Measurements from ENCODE around the gene COMMD8.

Gene COMMD8

GRCh38 chr4:47471064-47471463 is 7.6 kb upstream of the COMMD8 start:
- TF ChIP-seq REST (IDR thresholded peaks at IDR 0.05; ENCODE audit: insufficient read depth in 1 of 2, low read depth in 2 of 2, low read length in 2 of 2) = no peak
- TF ChIP-seq POLR2AphosphoS5 (IDR thresholded peaks at IDR 0.05; ENCODE audit: low read depth, low read length) = no peak
- TF ChIP-seq FOXP2 (optimal IDR thresholded peaks at IDR 0.05; ENCODE audit: borderline replicate concordance, extremely low read depth, extremely low read length, insufficient read depth) = no peak
- TF ChIP-seq TAF1 (IDR thresholded peaks at IDR 0.05; ENCODE audit: borderline replicate concordance, insufficient read depth, low read length) = no peak
- TF ChIP-seq SIN3A (IDR thresholded peaks at IDR 0.05; ENCODE audit: borderline replicate concordance, insufficient read depth, low read length) = no peak

- TF ChIP-seq FOXP2 (optimal IDR thresholded peaks at IDR 0.05; ENCODE audit: borderline replicate concordance, extremely low read depth, extremely low read length, insufficient read depth) (no peak), SIN3A (IDR thresholded peaks at IDR 0.05; ENCODE audit: borderline replicate concordance, insufficient read depth, low read length) (no peak), REST (IDR thresholded peaks at IDR 0.05; ENCODE audit: insufficient read depth in 1 of 2, low read depth in 2 of 2, low read length in 2 of 2) (no peak), TAF1 (IDR thresholded peaks at IDR 0.05; ENCODE audit: borderline replicate concordance, insufficient read depth, low read length) (no peak), POLR2AphosphoS5 (IDR thresholded peaks at IDR 0.05; ENCODE audit: low read depth, low read length) (no peak)
Observed at GRCh38 chr4:47469951-47470350, 6.4 kb upstream of the COMMD8 start.

GRCh38 chr4:47468706-47469365 is 5.3 kb upstream of the COMMD8 start:
- TF ChIP-seq SIN3A (IDR thresholded peaks at IDR 0.05; ENCODE audit: borderline replicate concordance, insufficient read depth, low read length) = no peak

GRCh38 chr4:47466056-47466785 is 2.7 kb upstream of the COMMD8 start:
- TF ChIP-seq TAF1 (IDR thresholded peaks at IDR 0.05; ENCODE audit: borderline replicate concordance, insufficient read depth, low read length) (no peak), POLR2AphosphoS5 (IDR thresholded peaks at IDR 0.05; ENCODE audit: low read depth, low read length) (no peak), FOXP2 (optimal IDR thresholded peaks at IDR 0.05; ENCODE audit: borderline replicate concordance, extremely low read depth, extremely low read length, insufficient read depth) (no peak), SIN3A (IDR thresholded peaks at IDR 0.05; ENCODE audit: borderline replicate concordance, insufficient read depth, low read length) (no peak), REST (IDR thresholded peaks at IDR 0.05; ENCODE audit: insufficient read depth in 1 of 2, low read depth in 2 of 2, low read length in 2 of 2) (no peak)

GRCh38 chr4:47465004-47465403 is 1.5 kb upstream of the COMMD8 start:
- TF ChIP-seq SIN3A (IDR thresholded peaks at IDR 0.05; ENCODE audit: borderline replicate concordance, insufficient read depth, low read length) = no peak
- no peak for TF ChIP-seq FOXP2 (optimal IDR thresholded peaks at IDR 0.05; ENCODE audit: borderline replicate concordance, extremely low read depth, extremely low read length, insufficient read depth)
- TF ChIP-seq TAF1 (IDR thresholded peaks at IDR 0.05; ENCODE audit: borderline replicate concordance, insufficient read depth, low read length) = no peak

- TF ChIP-seq REST (IDR thresholded peaks at IDR 0.05; ENCODE audit: insufficient read depth in 1 of 2, low read depth in 2 of 2, low read length in 2 of 2) (no peak), POLR2AphosphoS5 (IDR thresholded peaks at IDR 0.05; ENCODE audit: low read depth, low read length) (no peak), SIN3A (IDR thresholded peaks at IDR 0.05; ENCODE audit: borderline replicate concordance, insufficient read depth, low read length) (no peak), FOXP2 (optimal IDR thresholded peaks at IDR 0.05; ENCODE audit: borderline replicate concordance, extremely low read depth, extremely low read length, insufficient read depth) (no peak), TAF1 (IDR thresholded peaks at IDR 0.05; ENCODE audit: borderline replicate concordance, insufficient read depth, low read length) (no peak)
Observed at GRCh38 chr4:47462799-47463234, 685 bp downstream of the COMMD8 start.

Data from PFSK-1 (cell line).